CD4-positive, alpha-beta T cell treated with Interleukin-2 at 100 ng/mL for 4 hours (primary cell): Measurements from ENCODE around the gene RYR2.

Source experiments
- DNase-seq: peaks from one replicate; pipeline ENCODE4 v3.0.0-alpha.2; 2020; ENCODE audit warnings: low spot score

The RYR2 gene

GRCh38 chr1:237032029-237032428 is 10.0 kb upstream of the RYR2 start:
- no peak for DNase-seq

- no peak for DNase-seq
Observed at GRCh38 chr1:237033061-237033460, 8.9 kb upstream of the RYR2 start.

GRCh38 chr1:237033804-237034203 is 8.2 kb upstream of the RYR2 start:
- no peak for DNase-seq

- DNase-seq: no peak
Observed at GRCh38 chr1:237035759-237036158, 6.2 kb upstream of the RYR2 start.

- DNase-seq: no peak
Observed at GRCh38 chr1:237038211-237038610, 3.8 kb upstream of the RYR2 start.

- DNase-seq: no peak
Observed at GRCh38 chr1:237040823-237041222, 1.2 kb upstream of the RYR2 start.

- no peak for DNase-seq
Observed at GRCh38 chr1:237041461-237041794, 556 bp upstream of the RYR2 start.

GRCh38 chr1:237042526-237042891 is 525 bp downstream of the RYR2 start:
- DNase-seq: no peak

GRCh38 chr1:237042892-237043576 is 1.1 kb downstream of the RYR2 start:
- DNase-seq: no peak

- no peak for DNase-seq
Observed at GRCh38 chr1:237043846-237044636, 2.1 kb downstream of the RYR2 start.

GRCh38 chr1:237045278-237046016 is 3.5 kb downstream of the RYR2 start:
- no peak for DNase-seq

GRCh38 chr1:237048803-237049202 is 6.8 kb downstream of the RYR2 start:
- no peak for DNase-seq

- DNase-seq: no peak
Observed at GRCh38 chr1:237050185-237050584, 8.2 kb downstream of the RYR2 start.

GRCh38 chr1:237050915-237051314 is 8.9 kb downstream of the RYR2 start:
- no peak for DNase-seq

- no peak for DNase-seq
Observed at GRCh38 chr1:237054313-237054712, 12.3 kb downstream of the RYR2 start.

- DNase-seq: no peak
Observed at GRCh38 chr1:237058470-237058869, 16.5 kb downstream of the RYR2 start.

GRCh38 chr1:237059244-237059643 is 17.3 kb downstream of the RYR2 start:
- no peak for DNase-seq

GRCh38 chr1:237062976-237063375 is 21.0 kb downstream of the RYR2 start:
- no peak for DNase-seq

GRCh38 chr1:237065903-237066302 is 23.9 kb downstream of the RYR2 start:
- DNase-seq: no peak

- no peak for DNase-seq
Observed at GRCh38 chr1:237070519-237070918, 28.5 kb downstream of the RYR2 start.

GRCh38 chr1:237071641-237072420 is 29.8 kb downstream of the RYR2 start:
- no peak for DNase-seq

GRCh38 chr1:237074371-237075117 is 32.6 kb downstream of the RYR2 start:
- DNase-seq: no peak
